NT2/D1 (cell line): ENCODE data around the gene PI4KB.

Experiments used
- DNase-seq: peaks from one replicate; pipeline ENCODE4 v3.0.0-alpha.2; 2011; ENCODE audit warnings: low read depth, low spot score
- H3K27me3 ChIP-seq: 2 replicates; pipeline ENCODE4 v1.6.0; 2011; ENCODE audit warnings: mild to moderate bottlenecking; ENCODE audit not compliant: insufficient read length, insufficient read depth
- H3K36me3 ChIP-seq: 2 replicates; pipeline ENCODE4 v1.6.1; 2011; ENCODE audit warnings: mild to moderate bottlenecking, low read length, mixed read lengths; ENCODE audit not compliant: insufficient read depth, insufficient read length
- H3K4me1 ChIP-seq: 2 replicates; pipeline ENCODE4 v1.5.1; 2011; ENCODE audit not compliant: insufficient read depth, insufficient read length
- H3K4me3 ChIP-seq: 2 replicates; pipeline ENCODE4 v1.5.1; 2011; ENCODE audit warnings: low read depth; ENCODE audit not compliant: insufficient read length
- H3K9ac ChIP-seq: 2 replicates; pipeline ENCODE4 v1.6.0; 2011; ENCODE audit warnings: low read depth; ENCODE audit not compliant: insufficient read length
- H3K9me3 ChIP-seq: 2 replicates; pipeline ENCODE4 v1.5.1; 2011; ENCODE audit warnings: mild to moderate bottlenecking, low read length; ENCODE audit not compliant: insufficient read depth
- SUZ12 ChIP-seq: IDR thresholded peaks from 2 replicates; pipeline ENCODE4 v1.6.1; 2011; ENCODE audit not compliant: insufficient read length, insufficient read depth; ENCODE audit errors: extremely low read depth
- YY1 ChIP-seq: IDR thresholded peaks from 2 replicates; pipeline ENCODE4 v1.6.1; 2011; ENCODE audit not compliant: insufficient read length, insufficient read depth
- ZNF274 ChIP-seq: IDR thresholded peaks from 2 replicates; pipeline ENCODE4 v1.6.1; 2011; ENCODE audit warnings: mild to moderate bottlenecking, low read depth, low read length

The PI4KB gene

GRCh38 chr1:151313501-151313900 lies 13.7 kb downstream of the PI4KB start:
- H3K36me3 ChIP-seq, result peaks cover 70% of the 10 kb centered on the region
- H3K9ac ChIP-seq, result no peak overlapping the region
- no peak for DNase-seq
- H3K4me3 ChIP-seq, result no peak overlapping the region
- TF ChIP-seq YY1 (no peak), SUZ12 (no peak), ZNF274 (no peak)
- H3K27me3 ChIP-seq, result no peaks in the 10 kb centered on the region
- H3K9me3 ChIP-seq, result no peaks in the 10 kb centered on the region
- peaks cover 16% of the 10 kb centered on the region for H3K4me1 ChIP-seq

GRCh38 chr1:151312826-151313225 lies 14.4 kb downstream of the PI4KB start:
- Histone ChIP-seq H3K4me3 (no peak overlapping the region), H3K4me1 (peaks cover 20% of the 10 kb centered on the region), H3K9me3 (no peaks in the 10 kb centered on the region), H3K9ac (no peak overlapping the region), H3K36me3 (peaks cover 75% of the 10 kb centered on the region), H3K27me3 (no peaks in the 10 kb centered on the region)
- TF ChIP-seq YY1 (no peak), ZNF274 (no peak), SUZ12 (no peak)
- DNase-seq, result no peak

GRCh38 chr1:151312411-151312810 lies 14.8 kb downstream of the PI4KB start:
- Histone ChIP-seq H3K9ac (no peak overlapping the region), H3K4me3 (no peak overlapping the region), H3K4me1 (peaks cover 20% of the 10 kb centered on the region), H3K36me3 (peaks cover 76% of the 10 kb centered on the region), H3K9me3 (no peaks in the 10 kb centered on the region), H3K27me3 (no peaks in the 10 kb centered on the region)
- no peak for DNase-seq
- TF ChIP-seq ZNF274 (no peak), YY1 (no peak), SUZ12 (no peak)

GRCh38 chr1:151311589-151312331 lies 15.5 kb downstream of the PI4KB start:
- H3K9me3 ChIP-seq, result no peaks in the 10 kb centered on the region
- no peak overlapping the region for H3K9ac ChIP-seq
- TF ChIP-seq ZNF274, result no peak
- no peak for TF ChIP-seq YY1
- no peak for TF ChIP-seq SUZ12
- H3K4me3 ChIP-seq, result no peak overlapping the region
- peaks cover 78% of the 10 kb centered on the region for H3K36me3 ChIP-seq
- DNase-seq, result no peak
- peaks cover 20% of the 10 kb centered on the region for H3K4me1 ChIP-seq
- H3K27me3 ChIP-seq, result no peaks in the 10 kb centered on the region

- Histone ChIP-seq H3K9me3 (no peaks in the 10 kb centered on the region), H3K4me3 (no peak overlapping the region), H3K9ac (no peak overlapping the region), H3K27me3 (no peaks in the 10 kb centered on the region), H3K36me3 (peaks cover 78% of the 10 kb centered on the region), H3K4me1 (peaks cover 20% of the 10 kb centered on the region)
- TF ChIP-seq ZNF274, result no peak
- no peak for TF ChIP-seq YY1
- TF ChIP-seq SUZ12, result no peak
- no peak for DNase-seq
These were observed 16.2 kb downstream of the PI4KB start for GRCh38 chr1:151311011-151311410.

- Histone ChIP-seq H3K27me3 (no peaks in the 10 kb centered on the region), H3K9me3 (no peaks in the 10 kb centered on the region), H3K9ac (peak overlapping the region; percentile 57), H3K4me3 (no peak overlapping the region), H3K36me3 (peaks cover 79% of the 10 kb centered on the region), H3K4me1 (peaks cover 20% of the 10 kb centered on the region)
- DNase-seq, result peak; percentile 57
- TF ChIP-seq ZNF274 (no peak), YY1 (no peak), SUZ12 (no peak)
These were observed 17.3 kb downstream of the PI4KB start for GRCh38 chr1:151309811-151310323.

- Histone ChIP-seq H3K4me1 (peaks cover 25% of the 10 kb centered on the region), H3K36me3 (peaks cover 94% of the 10 kb centered on the region), H3K9ac (peak overlapping the region; percentile 2), H3K4me3 (no peak overlapping the region), H3K27me3 (no peaks in the 10 kb centered on the region), H3K9me3 (no peaks in the 10 kb centered on the region)
- DNase-seq, result peak; percentile 87
- TF ChIP-seq ZNF274, result no peak
- no peak for TF ChIP-seq SUZ12
- TF ChIP-seq YY1, result no peak
These were observed 32.3 kb downstream of the PI4KB start for GRCh38 chr1:151294742-151295462.
